Liver (tissue), 9 donors: ENCODE measurements around the gene ANKRD61. TPM values are rescaled to one million over a fixed set of nuclear protein-coding genes. Genes with fewer than 3 reads are reported as not detected.

ENCODE experiments used
- DNase-seq: peaks from one replicate; pipeline ENCODE4 v3.0.0-alpha.2; 2017; ENCODE audit warnings: low spot score
- H3K27ac ChIP-seq, 2 donors: one replicate each; pipeline ENCODE4 v1.7.0; 2013; ENCODE audit warnings: inconsistent platforms in 2 of 2, low read length in 2 of 2, control low read depth in 1 of 2, low read depth in 1 of 2, mild to moderate bottlenecking in 1 of 2
- H3K27me3 ChIP-seq, 4 donors: one replicate each; pipeline versions ENCODE4 v1.6.1 to v1.7.0; 2013; ENCODE audit warnings: low read length in 3 of 4, inconsistent platforms in 1 of 4, mild to moderate bottlenecking in 1 of 4, moderate library complexity in 1 of 4; ENCODE audit not compliant: control insufficient read depth in 4 of 4, insufficient read depth in 4 of 4
- H3K36me3 ChIP-seq, 4 donors: one replicate each; pipeline versions ENCODE4 v1.6.1 to v1.7.0; 2013; ENCODE audit warnings: low read length in 3 of 4, mild to moderate bottlenecking in 3 of 4, low read depth in 1 of 4, moderate library complexity in 1 of 4; ENCODE audit not compliant: control insufficient read depth in 4 of 4, insufficient read depth in 3 of 4
- H3K4me1 ChIP-seq, 4 donors: one replicate each; pipeline versions ENCODE4 v1.6.1 to v1.7.0; 2013; ENCODE audit warnings: low read length in 3 of 4, mild to moderate bottlenecking in 3 of 4, moderate library complexity in 1 of 4; ENCODE audit not compliant: control insufficient read depth in 4 of 4, insufficient read depth in 4 of 4
- H3K4me3 ChIP-seq, 3 donors: one replicate each; pipeline versions ENCODE4 v1.6.1 to v1.7.0; 2013; ENCODE audit warnings: low read length in 3 of 3, control low read depth in 1 of 3, low read depth in 1 of 3, mild to moderate bottlenecking in 1 of 3
- H3K9ac ChIP-seq, 2 donors: one replicate each; pipeline ENCODE4 v1.7.0; 2013; ENCODE audit warnings: low read length in 2 of 2, mild to moderate bottlenecking in 2 of 2, moderate library complexity in 2 of 2, control low read depth in 1 of 2, low read depth in 1 of 2
- H3K9me3 ChIP-seq, 4 donors: one replicate each; pipeline versions ENCODE4 v1.6.1 to v1.7.0; 2013; ENCODE audit warnings: low read length in 3 of 4; ENCODE audit not compliant: control insufficient read depth in 4 of 4
- CTCF ChIP-seq: fragments of 150-350 bp; IDR thresholded peaks from 2 replicates; pipeline ENCODE4 v1.5.1; 2017; ENCODE audit warnings: improper control_type of control experiment, low read depth, low read length; ENCODE audit not compliant: missing input control
- EGR1 ChIP-seq, 2 donors: IDR thresholded peaks; 2 replicates each; pipeline ENCODE4 v1.6.1; 2016 to 2018; ENCODE audit warnings: antibody characterized with exemption in 2 of 2, low read depth in 2 of 2
- FOXA1 ChIP-seq: IDR thresholded peaks from 2 replicates; pipeline ENCODE4 v1.6.1; 2016; ENCODE audit warnings: antibody characterized with exemption
- FOXA2 ChIP-seq: IDR thresholded peaks from 2 replicates; pipeline ENCODE4 v1.6.1; 2016; ENCODE audit warnings: antibody characterized with exemption
- GABPA ChIP-seq, 2 donors: IDR thresholded peaks in 1 of 2; conservative IDR thresholded peaks in 1 of 2; 2 replicates each; pipeline ENCODE4 v1.6.1; 2016; ENCODE audit warnings: antibody characterized with exemption in 2 of 2, mild to moderate bottlenecking in 1 of 2, moderate library complexity in 1 of 2
- HNF4A ChIP-seq, 2 donors: conservative IDR thresholded peaks; 2 replicates each; pipeline ENCODE4 v1.6.1; 2016; ENCODE audit warnings: antibody characterized with exemption in 2 of 2, mild to moderate bottlenecking in 2 of 2
- HNF4G ChIP-seq: IDR thresholded peaks from 2 replicates; pipeline ENCODE4 v1.6.1; 2016; ENCODE audit warnings: antibody characterized with exemption
- JUND ChIP-seq, 2 donors: IDR thresholded peaks; 2 replicates each; pipeline ENCODE4 v1.6.1; 2016; ENCODE audit warnings: antibody characterized with exemption in 2 of 2
- NR2F2 ChIP-seq: IDR thresholded peaks from 2 replicates; pipeline ENCODE4 v1.6.1; 2016; ENCODE audit warnings: antibody characterized with exemption
- RAD21 ChIP-seq, 2 donors: IDR thresholded peaks; 2 replicates each; pipeline ENCODE4 v1.6.1; 2016; ENCODE audit warnings: antibody characterized with exemption in 2 of 2, mild to moderate bottlenecking in 2 of 2
- RXRA ChIP-seq, 2 donors: IDR thresholded peaks; 2 replicates each; pipeline ENCODE4 v1.6.1; 2017 to 2018; ENCODE audit warnings: antibody characterized with exemption in 2 of 2, mild to moderate bottlenecking in 1 of 2
- SP1 ChIP-seq: IDR thresholded peaks from 2 replicates; pipeline ENCODE4 v1.6.1; 2018; ENCODE audit warnings: antibody characterized with exemption, mild to moderate bottlenecking
- TAF1 ChIP-seq: conservative IDR thresholded peaks from 2 replicates; pipeline ENCODE4 v1.6.1; 2016; ENCODE audit warnings: antibody characterized with exemption, mild to moderate bottlenecking
- YY1 ChIP-seq: IDR thresholded peaks from 2 replicates; pipeline ENCODE4 v1.6.1; 2016; ENCODE audit warnings: antibody characterized with exemption, mild to moderate bottlenecking
- ZBTB33 ChIP-seq: IDR thresholded peaks from 2 replicates; pipeline ENCODE4 v1.6.1; 2016; ENCODE audit warnings: antibody characterized with exemption
- WGBS: extraction: QIAGEN DNeasy Blood & Tissue Kit; methylation state at CpG from one replicate; pipeline ENCODE4 v1.1.7; 2013; 5-methylcytosine and 5-hydroxymethylcytosine counted together
- polyA plus RNA-seq, 2 donors: library from polyadenylated mRNA; stranded (reverse) in 1 of 2; unstranded in 1 of 2; fragments of 200-250 nt in 1 of 2; fragments of >200 nt in 1 of 2; fragmentation: Nextera tagmentation in 1 of 2; extraction: Ambion mirVana in 1 of 2; gene quantifications; one replicate each; pipeline versions ENCODE4 v1.2.1 to v1.2.3, GENCODE V29; 2013 to 2015
- total RNA-seq, 2 donors: library from RNA; depleted of rRNA; stranded (reverse); fragments of >200 nt; gene quantifications; one replicate each; pipeline ENCODE4 v1.2.3, GENCODE V29; 2014
- TF ChIP-seq, protein P1 (sequence below): IDR thresholded peaks from 2 replicates; pipeline ENCODE4 v1.6.1; 2016; ENCODE audit warnings: antibody characterized with exemption
- TF ChIP-seq, protein P2 (sequence below): IDR thresholded peaks from 2 replicates; pipeline ENCODE4 v1.6.1; 2016; ENCODE audit warnings: antibody characterized with exemption, mild to moderate bottlenecking
- TF ChIP-seq, protein P3 (sequence below): IDR thresholded peaks from 2 replicates; pipeline ENCODE4 v1.6.1; 2016; ENCODE audit warnings: antibody characterized with exemption
- donor health status: healthy.
- donor health status: healthy.
- donor health status: healthy.
- donor health status: healthy.
- donor health status: healthy.

Gene ANKRD61
- total and polyA plus RNA-seq, 4 donors = 0.08 to 0.42 TPM; not detected in 2

GRCh38 chr7:6035165-6035564, 4.0 kb downstream of the ANKRD61 start:
- Histone ChIP-seq H3K27me3 (no peaks in the 10 kb centered on the region), H3K27ac (no peak overlapping the region), H3K9me3 (no peaks in the 10 kb centered on the region), H3K36me3 (peaks cover 11 to 58% (median 40%) of the 10 kb centered on the region in 4 donors), H3K9ac (no peak overlapping the region), H3K4me3 (no peak overlapping the region), H3K4me1 (peaks cover 0 to 3% (median 0%) of the 10 kb centered on the region in 4 donors)
- whole genome bisulfite sequencing = 95% methylated on average over 10 of the region's 10 CpGs
- TF ChIP-seq HNF4A (conservative IDR thresholded peaks at IDR 0.05) = no peak
- TF ChIP-seq FOXA2 = no peak
- TF ChIP-seq, protein P1, sequence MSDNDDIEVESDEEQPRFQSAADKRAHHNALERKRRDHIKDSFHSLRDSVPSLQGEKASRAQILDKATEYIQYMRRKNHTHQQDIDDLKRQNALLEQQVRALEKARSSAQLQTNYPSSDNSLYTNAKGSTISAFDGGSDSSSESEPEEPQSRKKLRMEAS = no peak
- TF ChIP-seq RAD21 (IDR thresholded peaks at IDR 0.05) = no peak
- TF ChIP-seq EGR1 (IDR thresholded peaks at IDR 0.05; ENCODE audit: low read depth in 2 of 2) = no peak
- no peak for TF ChIP-seq YY1
- TF ChIP-seq HNF4G = no peak
- TF ChIP-seq FOXA1 = no peak
- no peak for TF ChIP-seq TAF1
- no peak for TF ChIP-seq JUND (IDR thresholded peaks at IDR 0.05)
- no peak for TF ChIP-seq ZBTB33
- TF ChIP-seq, protein P2, sequence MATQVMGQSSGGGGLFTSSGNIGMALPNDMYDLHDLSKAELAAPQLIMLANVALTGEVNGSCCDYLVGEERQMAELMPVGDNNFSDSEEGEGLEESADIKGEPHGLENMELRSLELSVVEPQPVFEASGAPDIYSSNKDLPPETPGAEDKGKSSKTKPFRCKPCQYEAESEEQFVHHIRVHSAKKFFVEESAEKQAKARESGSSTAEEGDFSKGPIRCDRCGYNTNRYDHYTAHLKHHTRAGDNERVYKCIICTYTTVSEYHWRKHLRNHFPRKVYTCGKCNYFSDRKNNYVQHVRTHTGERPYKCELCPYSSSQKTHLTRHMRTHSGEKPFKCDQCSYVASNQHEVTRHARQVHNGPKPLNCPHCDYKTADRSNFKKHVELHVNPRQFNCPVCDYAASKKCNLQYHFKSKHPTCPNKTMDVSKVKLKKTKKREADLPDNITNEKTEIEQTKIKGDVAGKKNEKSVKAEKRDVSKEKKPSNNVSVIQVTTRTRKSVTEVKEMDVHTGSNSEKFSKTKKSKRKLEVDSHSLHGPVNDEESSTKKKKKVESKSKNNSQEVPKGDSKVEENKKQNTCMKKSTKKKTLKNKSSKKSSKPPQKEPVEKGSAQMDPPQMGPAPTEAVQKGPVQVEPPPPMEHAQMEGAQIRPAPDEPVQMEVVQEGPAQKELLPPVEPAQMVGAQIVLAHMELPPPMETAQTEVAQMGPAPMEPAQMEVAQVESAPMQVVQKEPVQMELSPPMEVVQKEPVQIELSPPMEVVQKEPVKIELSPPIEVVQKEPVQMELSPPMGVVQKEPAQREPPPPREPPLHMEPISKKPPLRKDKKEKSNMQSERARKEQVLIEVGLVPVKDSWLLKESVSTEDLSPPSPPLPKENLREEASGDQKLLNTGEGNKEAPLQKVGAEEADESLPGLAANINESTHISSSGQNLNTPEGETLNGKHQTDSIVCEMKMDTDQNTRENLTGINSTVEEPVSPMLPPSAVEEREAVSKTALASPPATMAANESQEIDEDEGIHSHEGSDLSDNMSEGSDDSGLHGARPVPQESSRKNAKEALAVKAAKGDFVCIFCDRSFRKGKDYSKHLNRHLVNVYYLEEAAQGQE = no peak
- no peak for TF ChIP-seq CTCF
- TF ChIP-seq RXRA (IDR thresholded peaks at IDR 0.05) = no peak
- no peak for TF ChIP-seq GABPA (IDR thresholded peaks at IDR 0.05 in 1 of 2, conservative IDR thresholded peaks at IDR 0.05 in 1 of 2)
- no peak for TF ChIP-seq SP1
- TF ChIP-seq, protein P3, sequence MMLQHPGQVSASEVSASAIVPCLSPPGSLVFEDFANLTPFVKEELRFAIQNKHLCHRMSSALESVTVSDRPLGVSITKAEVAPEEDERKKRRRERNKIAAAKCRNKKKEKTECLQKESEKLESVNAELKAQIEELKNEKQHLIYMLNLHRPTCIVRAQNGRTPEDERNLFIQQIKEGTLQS = no peak
- no peak for TF ChIP-seq NR2F2
- no peak for DNase-seq
